DND-41 (cell line): ENCODE data around the gene DMRT1.

ENCODE experiments used
- ATAC-seq: fragments of 200-7000 bp; cut with Tn5 transposase; 3 replicates; pipeline ENCODE4 v1.9.1; 2021; ENCODE audit warnings: low read depth; ENCODE audit not compliant: insufficient read depth
- DNase-seq: peaks from one replicate; pipeline ENCODE4 v3.0.0-alpha.2; 2020
- H2AFZ ChIP-seq: 2 replicates; pipeline ENCODE4 v1.6.0; 2012; ENCODE audit warnings: low read depth, low read length
- H3K27ac ChIP-seq: 2 replicates; pipeline ENCODE4 v1.5.1; 2012; ENCODE audit warnings: low read length, inconsistent platforms
- H3K27me3 ChIP-seq: fragments of 200-600 bp; sonication (generic); 2 replicates; pipeline ENCODE4 v1.6.0; 2012; ENCODE audit warnings: low read length, mild to moderate bottlenecking, inconsistent platforms; ENCODE audit not compliant: insufficient read depth, poor library complexity
- H3K36me3 ChIP-seq: 2 replicates; pipeline ENCODE4 v1.5.1; 2012; ENCODE audit warnings: low read length, inconsistent platforms; ENCODE audit not compliant: insufficient read depth
- H3K4me1 ChIP-seq: 2 replicates; pipeline ENCODE4 v1.5.1; 2012; ENCODE audit warnings: mild to moderate bottlenecking, low read length; ENCODE audit not compliant: insufficient read depth
- H3K4me2 ChIP-seq: 2 replicates; pipeline ENCODE4 v1.6.0; 2012; ENCODE audit warnings: mild to moderate bottlenecking, moderate library complexity, low read length, inconsistent platforms; ENCODE audit not compliant: insufficient read depth
- H3K4me3 ChIP-seq, 2 experiments: fragments of 200-600 bp in 1 of 2; shearing (Covaris generic) in 1 of 2; 2 replicates each; pipeline ENCODE4 v1.5.1; 2012 to 2016; ENCODE audit warnings: inconsistent platforms in 2 of 2, low read length in 2 of 2, mild to moderate bottlenecking in 2 of 2, low read depth in 1 of 2, moderate library complexity in 1 of 2
- H3K79me2 ChIP-seq: 2 replicates; pipeline ENCODE4 v1.6.0; 2012; ENCODE audit warnings: low read length, inconsistent platforms; ENCODE audit not compliant: insufficient read depth
- H3K9ac ChIP-seq: 2 replicates; pipeline ENCODE4 v1.6.0; 2012; ENCODE audit warnings: low read depth, mild to moderate bottlenecking, inconsistent platforms, low read length, moderate library complexity
- H3K9me3 ChIP-seq: 2 replicates; pipeline ENCODE4 v1.5.1; 2012; ENCODE audit warnings: low read length, moderate library complexity, mild to moderate bottlenecking, inconsistent platforms; ENCODE audit not compliant: insufficient read depth, severe bottlenecking
- H4K20me1 ChIP-seq: 2 replicates; pipeline ENCODE4 v1.6.0; 2012; ENCODE audit warnings: low read length; ENCODE audit not compliant: insufficient read depth
- CTCF ChIP-seq: IDR thresholded peaks from 2 replicates; pipeline ENCODE4 v1.5.1; 2012; ENCODE audit warnings: borderline replicate concordance, low read length, moderate library complexity, mild to moderate bottlenecking; ENCODE audit not compliant: poor library complexity, severe bottlenecking; ENCODE audit errors: extremely low read depth
- EZH2 ChIP-seq: IDR thresholded peaks from 3 replicates; pipeline ENCODE4 v1.6.1; 2012; ENCODE audit warnings: borderline replicate concordance, low read depth, mild to moderate bottlenecking, moderate library complexity, low read length, inconsistent platforms; ENCODE audit not compliant: severe bottlenecking

The DMRT1 gene

GRCh38 chr9:917730-918129 is 76.2 kb downstream of the DMRT1 start:
- Histone ChIP-seq H2AFZ (no peak overlapping the region), H3K4me2 (no peak overlapping the region), H3K36me3 (no peaks in the 10 kb centered on the region), H3K9me3 (no peaks in the 10 kb centered on the region), H3K4me3 (no peak overlapping the region), H3K79me2 (no peaks in the 10 kb centered on the region), H3K27me3 (peaks cover 6% of the 10 kb centered on the region), H3K27ac (no peak overlapping the region), H3K4me1 (no peaks in the 10 kb centered on the region), H4K20me1 (no peaks in the 10 kb centered on the region), H3K9ac (no peak overlapping the region)
- DNase-seq, result no peak
- no peak for ATAC-seq
- TF ChIP-seq CTCF (no peak), EZH2 (no peak)

- no peaks in the 10 kb centered on the region for H3K4me1 ChIP-seq
- DNase-seq (no peak), ATAC-seq (no peak)
- H3K9ac ChIP-seq, result no peak overlapping the region
- no peaks in the 10 kb centered on the region for H3K79me2 ChIP-seq
- no peaks in the 10 kb centered on the region; the same call in 1 of the 2 replicates for H4K20me1 ChIP-seq
- H3K27ac ChIP-seq, result no peak overlapping the region
- no peak overlapping the region for H3K4me2 ChIP-seq
- H3K9me3 ChIP-seq, result no peaks in the 10 kb centered on the region
- H3K4me3 ChIP-seq, result no peak overlapping the region
- no peak overlapping the region for H2AFZ ChIP-seq
- TF ChIP-seq CTCF (no peak), EZH2 (no peak)
- H3K27me3 ChIP-seq, result peaks cover 6% of the 10 kb centered on the region
- H3K36me3 ChIP-seq, result no peaks in the 10 kb centered on the region
Measured at GRCh38 chr9:920927-921326, 79.4 kb downstream of the DMRT1 start.

DNA sequence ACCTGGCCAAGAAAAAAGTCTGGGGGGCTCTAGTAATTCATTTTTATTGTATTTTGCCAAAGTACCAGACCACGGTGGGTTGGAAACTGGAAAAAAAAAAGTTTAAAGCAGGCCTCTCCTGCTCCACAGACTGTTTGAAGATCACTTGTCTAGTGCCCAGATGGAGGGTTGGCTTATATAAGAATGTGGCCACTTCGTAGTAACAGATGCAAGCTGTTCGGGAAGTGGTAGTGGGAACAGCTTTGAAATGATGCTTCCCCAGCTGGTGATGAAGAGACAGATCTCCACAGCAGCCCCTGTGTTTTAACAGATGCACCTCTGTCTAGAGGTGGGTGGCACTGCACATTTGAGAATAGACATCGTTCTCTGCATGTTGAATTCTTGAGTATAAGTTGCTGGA is 80.7 kb downstream of the DMRT1 start:
- Histone ChIP-seq H3K4me2 (no peak overlapping the region), H3K79me2 (no peaks in the 10 kb centered on the region), H3K9me3 (no peaks in the 10 kb centered on the region), H3K4me1 (no peaks in the 10 kb centered on the region), H3K9ac (no peak overlapping the region), H4K20me1 (no peaks in the 10 kb centered on the region; the same call in 1 of the 2 replicates), H3K27me3 (peaks cover 3% of the 10 kb centered on the region), H2AFZ (no peak overlapping the region), H3K4me3 (no peak overlapping the region), H3K27ac (no peak overlapping the region), H3K36me3 (no peaks in the 10 kb centered on the region)
- DNase-seq, result no peak
- TF ChIP-seq EZH2 (no peak), CTCF (no peak)
- ATAC-seq, result no peak

GRCh38 chr9:922731-923130 is 81.2 kb downstream of the DMRT1 start:
- DNase-seq (no peak), ATAC-seq (no peak)
- no peak overlapping the region for H3K4me3 ChIP-seq
- H4K20me1 ChIP-seq, result no peaks in the 10 kb centered on the region; the same call in 1 of the 2 replicates
- H3K27ac ChIP-seq, result no peak overlapping the region
- no peaks in the 10 kb centered on the region for H3K9me3 ChIP-seq
- no peak overlapping the region for H3K4me2 ChIP-seq
- H3K27me3 ChIP-seq, result peaks cover 3% of the 10 kb centered on the region
- TF ChIP-seq EZH2 (no peak), CTCF (no peak)
- H2AFZ ChIP-seq, result no peak overlapping the region
- no peaks in the 10 kb centered on the region for H3K4me1 ChIP-seq
- H3K79me2 ChIP-seq, result no peaks in the 10 kb centered on the region
- H3K9ac ChIP-seq, result no peak overlapping the region
- no peaks in the 10 kb centered on the region for H3K36me3 ChIP-seq
